GM19463 (cell line): Measurements from ENCODE around the gene TBRG4.

Experiments used
- ATAC-seq: cut with Tn5 transposase; IDR thresholded peaks from one replicate; pipeline ENCODE4 v1.9.1; 2021; ENCODE audit warnings: mild to moderate bottlenecking, moderate library complexity; ENCODE audit not compliant: unreplicated experiment

Gene TBRG4

GRCh38 chr7:45075871-45076796 lies 35.4 kb downstream of the TBRG4 start:
- no peak for ATAC-seq

GRCh38 chr7:45075355-45075644 lies 36.2 kb downstream of the TBRG4 start:
- no peak for ATAC-seq

DNA sequence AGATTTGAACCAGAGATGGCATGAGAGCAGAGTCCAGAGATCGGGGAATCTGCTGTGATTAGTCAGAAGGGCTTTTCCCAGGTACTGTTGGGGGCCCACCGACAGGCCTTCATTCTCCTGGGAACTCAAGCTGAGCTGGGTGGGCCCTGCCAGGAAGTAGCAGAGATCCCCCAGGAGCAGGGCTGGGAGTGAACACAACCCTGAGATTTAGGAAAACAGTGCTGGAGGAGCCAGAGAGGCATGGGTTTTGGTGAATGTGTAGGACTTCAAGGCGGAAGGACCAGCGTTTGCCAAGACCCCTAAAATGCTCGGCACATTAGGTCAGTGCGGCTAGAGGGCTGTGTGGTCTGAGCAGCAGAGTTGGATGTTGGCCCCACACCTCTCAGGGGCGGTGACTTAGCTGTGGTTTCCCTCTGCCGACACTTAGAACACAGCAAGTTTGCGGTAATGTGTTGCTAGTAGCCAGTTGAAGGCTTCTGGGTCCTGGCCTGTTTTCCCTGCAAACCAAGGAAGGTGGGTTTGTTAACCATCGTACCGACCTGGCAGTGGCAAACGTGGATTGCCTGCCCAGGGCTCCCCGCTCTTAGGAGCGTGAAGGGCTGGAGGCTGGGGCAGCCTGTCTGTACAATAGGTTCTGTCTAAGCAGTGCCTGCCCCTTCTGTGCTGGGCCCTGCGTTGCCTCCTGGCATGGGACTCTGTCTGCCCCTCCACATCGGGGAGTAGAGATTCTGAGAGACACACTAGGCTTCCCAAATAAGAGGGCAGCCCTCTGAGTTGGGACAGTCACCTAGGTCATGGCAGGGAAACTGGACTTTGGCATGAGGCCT lies 36.8 kb downstream of the TBRG4 start:
- no peak for ATAC-seq

GRCh38 chr7:45073786-45074527 lies 37.5 kb downstream of the TBRG4 start:
- no peak for ATAC-seq

DNA sequence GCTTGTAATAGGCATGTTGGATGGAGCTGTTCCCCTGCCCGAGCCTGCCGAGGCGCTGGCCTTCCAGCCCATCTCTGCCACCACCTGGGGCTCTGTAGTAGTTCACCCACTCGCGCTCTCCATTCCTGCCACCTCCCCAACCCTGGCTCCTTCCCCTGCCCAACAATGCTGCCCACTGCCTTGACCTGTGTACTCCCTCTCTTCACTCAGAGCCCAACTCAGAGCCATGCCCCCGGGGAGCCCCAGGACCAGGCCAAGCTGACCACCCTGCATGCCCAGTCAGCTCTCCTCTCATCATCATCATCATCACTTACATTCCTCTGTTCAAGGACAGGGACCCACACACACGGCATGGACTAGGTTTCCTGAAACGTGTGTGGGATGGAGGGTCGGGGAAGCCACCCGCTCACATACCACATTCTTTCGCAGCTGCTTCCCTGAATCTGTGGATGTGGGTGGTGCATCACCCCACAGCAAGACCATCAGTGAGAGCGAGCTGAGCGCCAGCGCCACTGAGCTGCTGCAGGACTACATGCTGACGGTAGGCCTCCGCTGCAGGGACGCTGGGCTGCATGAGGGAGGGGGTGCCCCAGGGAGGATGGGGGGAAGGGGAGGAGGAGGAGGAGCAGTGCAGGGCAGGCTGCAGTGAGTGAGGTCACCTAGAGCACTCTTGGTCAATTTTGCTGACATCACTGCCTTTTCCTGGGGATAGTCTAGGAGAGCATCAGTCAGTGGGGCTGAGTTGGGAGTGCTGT lies 38.3 kb downstream of the TBRG4 start:
- no peak for ATAC-seq

DNA sequence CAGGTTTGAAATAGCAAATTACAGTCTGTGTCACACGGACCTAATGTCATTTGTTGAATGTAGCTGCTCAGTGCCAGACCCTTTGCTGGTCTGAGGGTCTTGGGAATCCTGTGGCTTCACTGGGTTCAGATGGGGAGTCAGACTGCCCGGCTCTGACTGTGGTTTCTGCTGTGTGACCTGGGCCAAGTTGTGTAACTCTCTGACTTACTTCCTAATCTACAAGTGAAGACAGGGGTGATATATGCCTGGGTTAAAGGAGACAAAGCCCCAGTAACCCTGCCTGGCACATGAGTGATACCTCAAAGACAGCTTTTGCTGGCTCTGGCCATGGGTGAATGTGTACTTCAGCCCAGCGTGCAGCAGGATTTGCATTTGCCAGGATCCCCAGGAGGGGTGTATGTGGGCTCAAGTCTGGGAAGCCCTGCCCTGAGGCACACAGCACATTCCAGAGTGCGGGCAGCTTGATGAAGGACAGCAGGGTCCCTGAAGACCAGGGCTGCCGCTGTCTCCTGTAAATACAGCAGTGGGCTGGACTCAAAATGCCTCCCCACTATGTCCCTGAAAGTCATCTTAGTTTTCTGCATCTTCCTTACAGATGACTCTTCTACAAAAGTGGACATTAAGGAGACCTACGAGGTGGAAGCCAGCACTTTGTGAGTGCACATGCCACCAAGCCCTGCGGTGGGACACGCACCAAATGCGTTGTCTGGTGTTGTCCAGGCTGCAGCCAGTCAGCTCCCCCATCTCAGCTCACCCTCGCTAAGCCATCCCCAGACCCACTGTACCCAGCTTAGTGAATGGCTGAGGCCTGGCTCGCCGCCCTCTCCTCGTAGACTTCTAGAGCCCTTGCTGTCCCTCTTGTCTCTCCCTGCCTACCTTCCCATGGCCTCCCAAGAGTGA lies 39.1 kb downstream of the TBRG4 start:
- no peak for ATAC-seq

DNA sequence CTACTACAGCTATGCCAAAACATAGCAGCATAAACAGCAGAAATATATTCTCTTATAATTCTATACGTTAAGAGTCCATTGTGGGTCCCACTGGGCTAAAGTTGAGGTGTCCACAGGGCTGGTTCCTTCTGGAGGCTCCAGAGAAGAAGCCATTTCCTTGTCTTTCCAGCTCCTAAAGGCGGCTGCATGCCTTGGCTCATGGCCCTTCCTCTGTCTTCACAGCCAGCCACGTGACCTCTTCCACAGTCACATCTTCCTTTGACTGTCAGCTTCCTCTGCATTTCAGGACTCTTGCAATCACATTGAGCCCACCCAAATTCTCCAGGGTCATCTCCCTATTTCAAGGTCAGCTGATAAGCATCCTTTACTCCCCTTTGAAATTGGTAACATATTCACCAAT lies 40.0 kb downstream of the TBRG4 start:
- no peak for ATAC-seq

- no peak for ATAC-seq
These were observed 41.2 kb downstream of the TBRG4 start for GRCh38 chr7:45070254-45070642.

GRCh38 chr7:45069444-45070253 lies 41.8 kb downstream of the TBRG4 start:
- no peak for ATAC-seq

DNA sequence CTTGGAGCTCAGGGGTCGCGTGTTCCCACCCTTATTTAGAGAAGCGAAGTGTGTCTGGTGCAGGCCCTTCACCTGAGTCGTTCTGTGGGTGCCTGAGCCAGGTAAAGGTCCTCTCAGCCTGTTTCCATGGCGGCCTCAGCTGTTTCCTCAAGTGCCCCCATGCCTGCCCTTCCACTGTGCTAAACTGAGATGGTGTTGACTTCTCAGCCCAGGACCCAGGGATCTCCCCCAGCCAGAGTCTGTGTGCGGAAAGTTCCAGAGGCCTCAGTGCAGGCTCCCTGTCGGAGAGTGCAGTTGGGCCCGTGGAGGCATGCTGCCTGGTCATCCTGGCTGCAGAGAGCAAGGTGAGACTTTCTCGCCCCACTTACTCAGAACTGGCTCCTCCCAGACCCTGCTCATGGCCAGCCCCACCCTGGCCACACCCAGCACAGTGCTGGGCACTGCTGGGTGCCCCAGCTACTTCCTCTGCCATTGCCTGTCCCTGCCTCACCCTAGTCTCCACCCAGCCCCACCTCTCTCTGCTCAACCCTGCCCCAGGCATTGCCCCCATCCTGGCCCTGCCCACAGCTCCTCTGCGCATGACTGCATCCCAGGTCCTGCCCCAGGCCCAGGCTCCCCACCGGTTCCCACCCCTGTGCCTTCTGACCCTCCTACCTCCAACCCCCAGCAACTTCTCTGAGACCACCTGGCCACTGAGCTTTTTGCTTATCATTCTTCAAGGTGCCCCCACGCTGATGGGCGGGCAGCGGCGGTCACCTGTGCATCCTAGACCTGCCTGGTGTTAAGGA lies 43.1 kb downstream of the TBRG4 start:
- no peak for ATAC-seq

GRCh38 chr7:45067582-45067981 lies 43.9 kb downstream of the TBRG4 start:
- ATAC-seq: no peak

DNA sequence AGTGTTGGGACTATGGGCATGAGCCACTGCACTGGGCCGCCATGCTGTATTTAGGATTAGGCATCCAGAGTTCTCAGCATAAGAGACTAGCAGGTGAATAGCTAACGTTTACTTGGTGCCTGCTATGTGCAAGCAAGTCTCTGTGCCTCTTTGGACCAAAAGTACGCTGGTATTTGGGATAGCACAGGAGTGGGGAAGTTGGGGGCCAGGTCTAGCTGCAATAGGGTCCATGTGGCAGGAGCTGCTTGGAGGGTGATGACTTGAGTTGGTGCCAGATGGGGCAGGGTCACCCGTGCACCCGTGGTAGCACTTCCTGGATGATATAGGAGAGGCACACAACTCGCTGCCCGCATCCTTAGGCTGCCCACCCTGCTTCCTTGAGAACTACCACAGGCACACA lies 45.1 kb downstream of the TBRG4 start:
- no peak for ATAC-seq

DNA sequence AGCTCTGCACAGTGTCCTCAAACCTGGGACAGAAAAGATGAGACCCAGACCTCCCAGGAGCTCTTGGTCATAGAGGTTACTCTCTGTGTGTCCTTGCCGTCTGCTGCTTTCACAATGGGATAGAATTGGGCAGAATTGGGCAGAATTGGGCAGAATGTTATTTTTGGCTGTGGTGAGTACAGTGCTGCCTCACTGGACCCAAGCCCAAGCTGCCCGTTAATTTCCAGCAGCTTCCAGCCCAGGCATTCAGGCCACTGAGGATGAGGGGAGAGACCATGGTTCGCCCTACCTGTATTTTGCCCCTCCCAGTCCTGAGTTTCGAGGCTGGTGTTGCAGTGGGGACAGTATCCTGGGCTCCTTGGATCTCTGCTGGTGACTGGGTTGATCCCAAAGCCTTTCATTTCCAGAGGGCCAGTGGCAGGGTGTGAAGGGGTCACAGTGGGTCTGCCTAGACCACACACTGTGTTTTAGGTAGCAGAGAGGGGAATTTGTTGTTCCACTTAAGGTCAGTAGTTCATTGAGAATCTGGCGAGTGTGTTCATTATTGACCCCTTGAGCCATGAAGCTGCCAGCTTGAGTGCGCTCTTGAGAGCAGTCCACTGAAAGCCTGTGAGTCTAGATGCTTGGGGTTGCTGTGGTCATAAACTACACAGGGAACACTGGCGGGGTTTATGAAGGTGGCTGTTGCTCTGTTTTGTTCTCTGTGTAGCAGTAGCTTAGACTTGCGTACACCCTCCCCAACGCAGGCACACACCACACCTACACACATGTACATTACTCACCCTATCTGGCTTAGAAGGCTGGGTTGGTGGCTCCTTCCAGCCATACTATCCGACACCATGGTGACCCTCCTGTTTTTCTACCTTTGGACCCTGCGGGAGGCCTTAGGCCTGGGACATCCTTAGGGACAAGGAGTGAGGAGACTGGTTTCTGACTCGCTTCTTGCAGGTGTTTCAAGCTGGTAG lies 46.2 kb downstream of the TBRG4 start:
- ATAC-seq: no peak

- no peak for ATAC-seq
These were observed 47.3 kb downstream of the TBRG4 start for GRCh38 chr7:45064047-45064725.

DNA sequence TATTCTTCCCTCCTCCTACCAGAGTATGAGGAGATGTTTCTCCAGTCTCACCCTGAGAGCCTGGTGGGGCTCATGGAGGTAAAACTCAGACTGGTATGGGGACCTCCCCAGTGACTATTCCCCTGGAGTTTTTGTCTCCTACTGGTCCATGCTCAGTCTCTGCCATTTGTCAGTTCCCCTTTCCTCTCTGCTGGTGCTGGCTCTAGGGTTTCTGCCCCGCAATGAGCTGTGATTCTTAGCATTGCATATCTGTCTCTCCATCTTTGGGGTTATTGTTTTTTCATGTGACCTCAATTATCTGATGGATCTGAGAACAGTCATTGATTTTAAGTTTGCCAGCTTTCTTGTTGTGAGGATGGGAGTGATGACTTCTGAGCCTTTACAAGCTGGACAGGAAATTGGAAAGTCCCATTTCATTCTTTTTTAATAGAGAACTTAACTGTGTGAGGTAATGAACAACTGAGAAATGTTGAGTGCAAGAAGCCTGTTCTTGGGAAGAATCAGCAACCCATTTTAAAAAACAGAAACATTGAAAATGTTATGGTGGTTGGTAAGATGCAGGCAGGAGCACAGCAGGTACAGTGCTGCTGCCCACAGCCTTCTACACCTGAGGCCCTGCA lies 49.6 kb downstream of the TBRG4 start:
- no peak for ATAC-seq

DNA sequence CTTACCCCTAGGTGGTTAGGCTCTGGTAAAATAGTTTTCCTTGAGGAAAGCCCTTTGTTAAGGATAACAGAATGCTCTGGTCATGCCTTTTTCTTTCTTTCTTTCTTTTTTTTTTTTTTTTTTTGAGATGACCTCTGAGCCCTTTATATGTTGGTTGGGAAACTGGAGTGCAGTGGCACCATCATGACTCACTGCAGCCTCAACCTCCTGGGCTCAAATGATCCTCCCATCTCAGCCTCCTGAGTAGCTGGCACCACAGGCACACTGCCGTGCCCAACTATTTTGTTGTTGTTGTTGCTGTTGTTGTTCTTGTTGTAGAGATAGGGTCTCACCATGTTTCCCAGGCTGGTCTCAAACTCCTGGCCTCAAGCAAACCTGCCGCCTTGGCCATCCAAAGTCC lies 50.1 kb downstream of the TBRG4 start:
- no peak for ATAC-seq
